ENCODE measurements around the gene DNHD1.

DNHD1 gene

DNA sequence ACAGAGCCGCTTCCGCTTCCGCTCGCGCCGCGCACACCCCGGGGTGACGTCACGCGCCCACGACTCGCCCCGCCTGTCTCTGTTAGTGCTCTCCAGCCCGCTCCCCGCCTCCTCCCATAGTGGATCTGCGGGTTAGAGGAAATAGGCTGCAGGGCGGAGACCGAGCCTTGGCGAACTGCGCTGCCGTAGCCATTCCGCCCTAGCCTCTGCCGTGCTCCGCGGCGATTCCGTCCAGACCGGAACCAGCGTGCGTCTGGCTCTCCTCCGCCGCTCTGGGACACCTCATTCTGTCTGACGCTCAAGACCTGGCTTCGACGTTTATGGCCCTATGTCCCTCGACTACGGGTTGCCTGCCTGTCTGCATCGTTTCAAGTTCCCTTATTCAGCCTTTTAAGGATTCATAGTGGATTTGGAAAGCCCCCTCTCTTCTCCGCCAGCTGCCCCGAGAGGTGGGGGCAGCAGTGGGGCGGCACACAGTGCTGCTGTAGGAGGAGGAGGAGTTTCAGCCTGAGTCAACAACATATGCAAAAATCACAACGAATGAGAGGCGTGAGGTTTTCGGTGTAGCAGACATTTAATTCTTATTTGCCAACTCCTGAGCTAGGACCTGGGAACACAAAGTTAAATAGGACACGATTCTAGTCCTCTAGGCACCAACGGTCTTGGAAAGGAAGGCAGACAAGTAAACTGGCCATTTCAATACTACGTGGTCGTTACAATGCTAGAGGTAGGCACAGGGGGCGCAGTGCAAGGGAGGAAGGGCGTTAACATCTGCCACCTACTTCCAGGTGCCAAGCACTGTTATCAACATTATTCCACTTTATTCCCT, 115.3 kb downstream of the DNHD1 start, which contains the start of gene TAF10:
TAF10 (minus strand) TSS at position 4 of the 829 bp plus-strand sequence. CDS start 27 bp downstream, outside the sequence.
- peak; percentile 95 for DNase-seq (ENCODE audit: low spot score)

GRCh38 chr11:6613496-6613895, 116.4 kb downstream of the DNHD1 start:
- no peak for DNase-seq (ENCODE audit: low spot score)

DNA sequence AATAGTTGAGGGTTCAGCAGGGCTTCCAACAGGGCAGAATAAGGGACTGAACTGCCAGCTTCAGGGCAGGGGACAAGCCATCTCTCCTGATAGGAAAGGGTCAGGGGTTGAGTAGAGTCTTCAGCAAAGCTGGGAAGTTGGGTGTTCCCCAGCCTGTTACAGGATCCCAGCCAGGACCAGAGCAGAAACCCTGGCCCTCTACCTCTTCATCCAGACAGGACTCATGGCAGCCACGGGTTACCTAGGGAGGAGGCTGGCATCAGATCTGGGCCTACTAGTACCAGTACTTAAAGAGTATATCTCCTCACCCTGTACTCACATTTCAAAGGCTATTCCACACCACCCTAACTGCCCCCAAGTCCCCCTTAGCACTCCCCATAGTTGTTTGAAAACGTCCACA, 117.4 kb downstream of the DNHD1 start:
- DNase-seq (ENCODE audit: low spot score), result no peak

GRCh38 chr11:6615046-6615445, 118.0 kb downstream of the DNHD1 start:
- no peak for DNase-seq (ENCODE audit: low spot score)

GRCh38 chr11:6615882-6616585, 119.0 kb downstream of the DNHD1 start:
- DNase-seq (ENCODE audit: low spot score), result no peak

- no peak for DNase-seq (ENCODE audit: low spot score)
These were observed 119.6 kb downstream of the DNHD1 start for GRCh38 chr11:6616596-6617250.

DNA sequence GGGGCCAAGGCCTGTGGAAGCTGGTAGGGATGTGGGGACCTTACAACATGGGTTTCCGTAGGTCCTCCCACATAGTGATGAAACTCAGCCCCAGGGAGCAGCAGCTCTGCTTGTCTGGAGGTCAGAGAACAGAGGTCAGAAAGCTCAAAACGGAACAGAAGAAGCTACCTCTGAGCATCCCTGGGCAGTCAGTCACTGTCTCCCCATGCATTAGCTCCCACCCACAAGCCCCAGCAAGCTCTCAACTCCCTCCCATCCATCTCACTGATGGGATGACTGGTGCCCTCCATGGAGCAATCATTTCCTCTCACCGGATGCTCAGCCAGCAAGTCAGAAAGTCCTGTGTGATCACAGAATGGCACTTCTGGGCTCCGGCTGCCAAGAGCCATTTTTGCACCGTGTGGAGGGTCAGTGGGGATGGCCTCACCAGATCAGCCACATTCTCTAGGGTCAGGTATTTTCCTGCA, 120.3 kb downstream of the DNHD1 start:
- no peak for DNase-seq (ENCODE audit: low spot score)

- peak; percentile 70 for DNase-seq (ENCODE audit: low spot score)
These were observed 121.3 kb downstream of the DNHD1 start for GRCh38 chr11:6618117-6619003.

- DNase-seq (ENCODE audit: low spot score), result peak; percentile 96
These were observed 122.1 kb downstream of the DNHD1 start, which contains the start of gene TPP1 for GRCh38 chr11:6619004-6619745. TSS of gene TPP1 (minus strand) at chr11:6619422. CDS start at chr11:6619400, 22 bp downstream.

- DNase-seq (ENCODE audit: low spot score), result no peak
These were observed 123.6 kb downstream of the DNHD1 start for GRCh38 chr11:6620636-6621035.
